H1 (cell line): ENCODE results near the gene ZBTB20. TPM values are rescaled to one million over a fixed set of nuclear protein-coding genes. Genes with fewer than 3 reads are reported as not detected.

Experiments
- ASH2L ChIP-seq: fragments of 200-600, 300-600 bp; sonication (generic); IDR thresholded peaks from one replicate; pipeline ENCODE4 v1.7.1; 2017; ENCODE audit warnings: low read length
- CHD1 ChIP-seq: IDR thresholded peaks from 2 replicates; pipeline ENCODE4 v1.6.1; 2012; ENCODE audit warnings: low read depth, low read length, improper control_type of control experiment
- POU5F1 ChIP-seq: IDR thresholded peaks from 2 replicates; pipeline ENCODE4 v1.6.1; 2011; ENCODE audit warnings: low read depth, mild to moderate bottlenecking, low read length, moderate library complexity
- RNF2 ChIP-seq: fragments of 200-900, 300-1000 bp; sonication (generic); IDR thresholded peaks from 2 replicates; pipeline ENCODE4 v1.7.1; 2016; ENCODE audit warnings: borderline replicate concordance, low read depth, mild to moderate bottlenecking, antibody characterized with exemption, low read length; ENCODE audit not compliant: poor library complexity, severe bottlenecking; ENCODE audit errors: missing control alignments
- TCF12 ChIP-seq: IDR thresholded peaks from 2 replicates; pipeline ENCODE4 v1.6.1; 2011; ENCODE audit warnings: low read depth, mild to moderate bottlenecking, low read length
- polyA plus RNA-seq, 7 experiments: library from polyadenylated mRNA; depleted of rRNA in 3 of 7; stranded (reverse) in 5 of 7; unstranded in 2 of 7; fragments of >200 nt in 5 of 7; fragments of 200-250 nt in 2 of 7; gene quantifications; 1 replicate in 5 of 7; 2 replicates in 1 of 7; 4 replicates in 1 of 7; pipeline versions ENCODE4 v1.2.1 to v1.2.3, GENCODE V29; 2011 to 2013; ENCODE audit warnings: missing spikeins in 2 of 7, mixed read lengths in 2 of 7
- total RNA-seq: library from RNA; stranded (reverse); fragmentation: NEBNext Ultra II Directional; extraction: Animal tissue kit (Norgen Biotek cat#: 25700); gene quantifications from 2 replicates; pipeline ENCODE4 v1.2.1, GENCODE V29; 2021
- TF ChIP-seq, protein P1 (sequence below): IDR thresholded peaks from 2 replicates; pipeline ENCODE4 v1.6.1; 2011; ENCODE audit warnings: low read length, improper control_type of control experiment
- TF ChIP-seq, protein P2 (sequence below): IDR thresholded peaks from 2 replicates; pipeline ENCODE4 v1.6.1; 2012; ENCODE audit warnings: low read length, inconsistent platforms

ZBTB20 gene
- total and polyA plus RNA-seq, 2 of the 8 experiments (the other 6 are each of a cell fraction or from before 2014, with no cell fraction given) = 0.35 to 1.3 TPM

DNA sequence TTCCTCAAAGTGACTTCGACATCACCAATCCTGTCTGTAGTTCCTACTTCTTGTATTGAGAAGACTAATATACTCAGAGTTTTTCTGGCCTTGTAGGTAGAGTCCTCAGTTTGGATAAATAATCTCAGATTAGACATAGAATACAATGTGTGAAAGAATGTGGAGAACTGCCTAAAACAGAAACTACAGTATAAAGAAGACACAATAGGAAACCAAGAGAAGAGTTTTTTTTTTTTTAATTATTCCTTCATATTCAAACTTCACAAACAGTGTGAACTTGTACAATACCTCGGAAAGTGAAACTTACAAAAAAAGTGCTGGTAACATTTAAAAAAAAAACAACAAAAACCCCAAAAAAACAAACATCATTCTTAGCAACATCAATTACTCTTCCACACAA, 832.8 kb downstream of the ZBTB20 start (continued):
- no peak for TF ChIP-seq RNF2
- TF ChIP-seq, protein P1, sequence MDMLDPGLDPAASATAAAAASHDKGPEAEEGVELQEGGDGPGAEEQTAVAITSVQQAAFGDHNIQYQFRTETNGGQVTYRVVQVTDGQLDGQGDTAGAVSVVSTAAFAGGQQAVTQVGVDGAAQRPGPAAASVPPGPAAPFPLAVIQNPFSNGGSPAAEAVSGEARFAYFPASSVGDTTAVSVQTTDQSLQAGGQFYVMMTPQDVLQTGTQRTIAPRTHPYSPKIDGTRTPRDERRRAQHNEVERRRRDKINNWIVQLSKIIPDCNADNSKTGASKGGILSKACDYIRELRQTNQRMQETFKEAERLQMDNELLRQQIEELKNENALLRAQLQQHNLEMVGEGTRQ = no peak
- TF ChIP-seq POU5F1 = no peak
- no peak for TF ChIP-seq CHD1
- no peak for TF ChIP-seq ASH2L
- TF ChIP-seq, protein P2, sequence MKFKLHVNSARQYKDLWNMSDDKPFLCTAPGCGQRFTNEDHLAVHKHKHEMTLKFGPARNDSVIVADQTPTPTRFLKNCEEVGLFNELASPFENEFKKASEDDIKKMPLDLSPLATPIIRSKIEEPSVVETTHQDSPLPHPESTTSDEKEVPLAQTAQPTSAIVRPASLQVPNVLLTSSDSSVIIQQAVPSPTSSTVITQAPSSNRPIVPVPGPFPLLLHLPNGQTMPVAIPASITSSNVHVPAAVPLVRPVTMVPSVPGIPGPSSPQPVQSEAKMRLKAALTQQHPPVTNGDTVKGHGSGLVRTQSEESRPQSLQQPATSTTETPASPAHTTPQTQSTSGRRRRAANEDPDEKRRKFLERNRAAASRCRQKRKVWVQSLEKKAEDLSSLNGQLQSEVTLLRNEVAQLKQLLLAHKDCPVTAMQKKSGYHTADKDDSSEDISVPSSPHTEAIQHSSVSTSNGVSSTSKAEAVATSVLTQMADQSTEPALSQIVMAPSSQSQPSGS = no peak
- TF ChIP-seq TCF12 = no peak
